OCI-LY3 (cell line): ENCODE results near the gene GPR52.

Experiments used
- H2AFZ ChIP-seq: fragments of 200-600, 300-600 bp; shearing (Covaris generic); 2 replicates; pipeline ENCODE4 v1.6.0; 2014; ENCODE audit warnings: antibody characterized with exemption, low read depth, low read length
- H3K27ac ChIP-seq: fragments of 200-600, 300-600 bp; sonication (generic); 2 replicates; pipeline ENCODE4 v1.5.1; 2014; ENCODE audit warnings: mild to moderate bottlenecking, low read length, moderate library complexity, mixed read lengths
- H3K27me3 ChIP-seq: fragments of 200-600, 300-600 bp; sonication (generic); 2 replicates; pipeline ENCODE4 v1.6.1; 2014; ENCODE audit warnings: low read depth, low read length, mixed read lengths
- H3K36me3 ChIP-seq: fragments of 200-600, 300-600 bp; sonication (generic); replicated peaks from 2 replicates; pipeline ENCODE3; 2014; ENCODE audit warnings: low read depth, low read length, mixed read lengths
- H3K4me1 ChIP-seq: fragments of 300-600, 200-600 bp; sonication (generic); 2 replicates; pipeline ENCODE4 v1.6.1; 2014; ENCODE audit warnings: low read length, mixed read lengths
- H3K4me2 ChIP-seq: fragments of 200-600, 300-600 bp; sonication (generic); 2 replicates; pipeline ENCODE4 v1.6.1; 2014; ENCODE audit warnings: low read length, mixed read lengths
- H3K4me3 ChIP-seq: fragments of 300-600, 200-600 bp; sonication (generic); 2 replicates; pipeline ENCODE4 v1.5.1; 2014; ENCODE audit warnings: antibody characterized with exemption, mild to moderate bottlenecking, low read length, moderate library complexity
- H3K79me2 ChIP-seq: fragments of 300-600, 200-600 bp; shearing (Covaris generic); 2 replicates; pipeline ENCODE4 v1.6.1; 2014; ENCODE audit warnings: mild to moderate bottlenecking, low read length, mixed read lengths
- H3K9ac ChIP-seq: fragments of 300-600, 200-600 bp; shearing (Covaris generic); 2 replicates; pipeline ENCODE4 v1.6.0; 2014; ENCODE audit warnings: mild to moderate bottlenecking, low read length, moderate library complexity
- H3K9me3 ChIP-seq: fragments of 200-600, 300-600 bp; shearing (Covaris generic); 2 replicates; pipeline ENCODE4 v1.6.1; 2014; ENCODE audit warnings: low read length, mixed read lengths; ENCODE audit not compliant: insufficient read depth
- H4K20me1 ChIP-seq: fragments of 200-600, 300-600 bp; sonication (generic); 2 replicates; pipeline ENCODE4 v1.6.1; 2016; ENCODE audit warnings: low read length, mixed read lengths; ENCODE audit not compliant: insufficient read depth
- CTCF ChIP-seq: fragments of 200-600, 300-600 bp; sonication (generic); IDR thresholded peaks from 2 replicates; pipeline ENCODE4 v1.5.1; 2014; ENCODE audit warnings: antibody characterized with exemption, low read length, low read depth
- EZH2phosphoT487 ChIP-seq: fragments of 200-600 bp; shearing (Covaris generic); IDR thresholded peaks from 2 replicates; pipeline ENCODE4 v1.6.1; 2018; ENCODE audit warnings: antibody characterized with exemption, mixed run types, low read depth

GPR52 gene

DNA sequence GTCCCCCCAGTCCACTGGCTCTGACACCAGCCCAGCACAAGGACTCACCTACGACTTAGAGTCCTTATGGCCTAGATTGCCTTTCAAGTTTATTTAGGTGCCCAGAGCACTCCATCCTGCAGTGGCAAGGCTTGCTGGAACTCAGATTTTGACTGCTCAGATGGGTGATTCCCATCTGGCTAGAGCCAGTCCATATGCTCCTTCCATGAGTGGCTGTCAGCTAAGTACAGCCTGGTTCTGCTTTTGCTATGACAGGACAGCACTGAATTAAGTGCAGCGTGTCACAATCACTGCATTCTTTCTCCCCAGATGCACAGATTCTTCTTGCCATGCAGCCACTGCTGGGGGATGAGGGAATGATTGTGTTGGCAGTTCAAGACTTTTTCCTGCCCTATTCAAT lies 43.8 kb downstream of the GPR52 start:
- H3K4me2 ChIP-seq: no peak overlapping the region
- no peaks in the 10 kb centered on the region for H3K36me3 ChIP-seq
- no peaks in the 10 kb centered on the region for H3K79me2 ChIP-seq
- TF ChIP-seq EZH2phosphoT487 (no peak), CTCF (no peak)
- H3K27ac ChIP-seq: no peak overlapping the region
- no peak overlapping the region for H2AFZ ChIP-seq
- no peaks in the 10 kb centered on the region for H3K27me3 ChIP-seq
- H3K9me3 ChIP-seq: no peaks in the 10 kb centered on the region
- H4K20me1 ChIP-seq: peaks cover 7% of the 10 kb centered on the region; the same call in 1 of the 2 replicates
- no peak overlapping the region for H3K9ac ChIP-seq
- H3K4me3 ChIP-seq: no peak overlapping the region
- H3K4me1 ChIP-seq: peaks cover 4% of the 10 kb centered on the region; the same call in 1 of the 2 replicates

DNA sequence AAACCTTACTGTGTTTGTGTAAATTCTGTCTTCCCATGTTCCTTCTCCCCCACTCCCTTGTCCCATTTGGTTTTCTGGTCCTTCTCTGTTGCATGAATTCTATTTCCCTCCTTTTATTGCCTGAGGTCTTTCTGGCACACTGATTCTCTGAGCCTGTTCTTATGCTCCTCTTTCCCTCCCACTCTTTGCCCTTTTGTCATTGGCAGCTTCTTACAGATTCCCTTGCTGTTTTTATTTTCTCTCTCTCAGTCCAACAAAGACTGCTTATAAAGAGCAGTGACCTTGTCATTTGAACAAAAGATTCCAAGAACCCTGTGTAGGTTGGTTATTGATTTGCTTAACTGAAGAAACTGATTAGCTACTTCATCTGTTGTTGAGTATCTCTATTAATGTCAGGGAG lies 49.7 kb downstream of the GPR52 start:
- no peak for TF ChIP-seq EZH2phosphoT487
- no peak for TF ChIP-seq CTCF
- H3K27me3 ChIP-seq: no peaks in the 10 kb centered on the region
- H3K27ac ChIP-seq: no peak overlapping the region
- no peak overlapping the region for H3K4me3 ChIP-seq
- no peaks in the 10 kb centered on the region for H3K4me1 ChIP-seq
- H3K79me2 ChIP-seq: no peaks in the 10 kb centered on the region
- no peak overlapping the region for H2AFZ ChIP-seq
- no peak overlapping the region for H3K9ac ChIP-seq
- H3K4me2 ChIP-seq: no peak overlapping the region
- no peaks in the 10 kb centered on the region for H3K9me3 ChIP-seq
- H3K36me3 ChIP-seq: no peaks in the 10 kb centered on the region
- H4K20me1 ChIP-seq: no peaks in the 10 kb centered on the region
